Measurements from ENCODE around the gene IBTK.
"Not testable (repeated sequence)": the region's sequence is repeated elsewhere in the genome, so short reads cannot be mapped to it uniquely, and the experiment has no call there.

IBTK gene

GRCh38 chr6:82247505-82248272 lies at the start of gene IBTK:
TSS of gene IBTK (minus strand) at chr6:82247744. CDS start at chr6:82240486, 7,258 bp downstream.
- TF ChIP-seq TOX (CRISPR knock-in tag; IDR thresholded peaks at IDR 0.05; ENCODE audit: borderline replicate concordance), result no peak
- no peak for TF ChIP-seq RARB (CRISPR knock-in tag; IDR thresholded peaks at IDR 0.05)
- no peak for TF ChIP-seq TCF4 (CRISPR knock-in tag; IDR thresholded peaks at IDR 0.05; ENCODE audit: borderline replicate concordance)
- no peak for TF ChIP-seq TSHZ2 (CRISPR knock-in tag; IDR thresholded peaks at IDR 0.05)
- TF ChIP-seq ISL1 (CRISPR knock-in tag; IDR thresholded peaks at IDR 0.05), result no peak
- no peak for TF ChIP-seq ESRRG (CRISPR knock-in tag; IDR thresholded peaks at IDR 0.05)
- no peak for TF ChIP-seq BACH2 (CRISPR knock-in tag; IDR thresholded peaks at IDR 0.05; ENCODE audit: borderline replicate concordance)
- no peak for TF ChIP-seq ZNF70 (CRISPR knock-in tag; IDR thresholded peaks at IDR 0.05)
- no peak for TF ChIP-seq CSRNP3 (CRISPR knock-in tag; IDR thresholded peaks at IDR 0.05)
- TF ChIP-seq POU6F1 (CRISPR knock-in tag; IDR thresholded peaks at IDR 0.05; ENCODE audit: borderline replicate concordance, low read depth), result no peak
- no peak for TF ChIP-seq PATZ1 (CRISPR knock-in tag; IDR thresholded peaks at IDR 0.05; ENCODE audit: borderline replicate concordance)
- TF ChIP-seq ZNF8 (CRISPR knock-in tag; IDR thresholded peaks at IDR 0.05), result no peak
- TF ChIP-seq ZFP30 (CRISPR knock-in tag; IDR thresholded peaks at IDR 0.05), result no peak
- peak; percentile 92 for ATAC-seq

GRCh38 chr6:82283771-82284410 lies 36.3 kb upstream of the IBTK start:
- ATAC-seq, result no peak
- TF ChIP-seq ISL1 (CRISPR knock-in tag; IDR thresholded peaks at IDR 0.05) (no peak), ARNTL (CRISPR knock-in tag; IDR thresholded peaks at IDR 0.05; ENCODE audit: borderline replicate concordance, low read depth) (no peak), ESRRG (CRISPR knock-in tag; IDR thresholded peaks at IDR 0.05) (no peak), RARB (CRISPR knock-in tag; IDR thresholded peaks at IDR 0.05) (no peak), ZNF565 (CRISPR knock-in tag; conservative IDR thresholded peaks at IDR 0.05; ENCODE audit: low read depth) (no peak), OSR1 (CRISPR knock-in tag; IDR thresholded peaks at IDR 0.05) (no peak), CSDC2 (CRISPR knock-in tag; IDR thresholded peaks at IDR 0.05) (no peak), CREB5 (CRISPR knock-in tag; IDR thresholded peaks at IDR 0.05; ENCODE audit: low read depth) (no peak), ZC3H10 (CRISPR knock-in tag; IDR thresholded peaks at IDR 0.05) (no peak), TOX (CRISPR knock-in tag; IDR thresholded peaks at IDR 0.05; ENCODE audit: borderline replicate concordance) (no peak), ZNF70 (CRISPR knock-in tag; IDR thresholded peaks at IDR 0.05) (no peak), CSRNP3 (CRISPR knock-in tag; IDR thresholded peaks at IDR 0.05) (no peak), TCF4 (CRISPR knock-in tag; IDR thresholded peaks at IDR 0.05; ENCODE audit: borderline replicate concordance) (no peak)

- ATAC-seq, result not testable (repeated sequence)
Observed at GRCh38 chr6:82281550-82281949, 34.0 kb upstream of the IBTK start.

All from SK-N-SH treated with all-trans-retinoic acid at 6 μM for 48 hours (cell line).